GM12892 (cell line): ENCODE measurements around the gene CC2D2B. TPM values are rescaled to one million over a fixed set of nuclear protein-coding genes. Genes with fewer than 3 reads are reported as not detected.
"Not testable (repeated sequence)": the region's sequence is repeated elsewhere in the genome, so short reads cannot be mapped to it uniquely, and the experiment has no call there.

Experiments
- DNase-seq: peaks from one replicate; pipeline ENCODE4 v3.0.0; 2011; ENCODE audit not compliant: insufficient read length
- FAIRE-seq: peaks from 2 replicates; lab custom pipeline; 2011; peaks lifted over from hg19 to GRCh38; lab: Jason Lieb, UNC
- POLR2A ChIP-seq: IDR thresholded peaks from 2 replicates; pipeline ENCODE4 v1.6.1; 2011; ENCODE audit warnings: low read depth, low read length, control low read depth
- POLR2AphosphoS5 ChIP-seq: IDR thresholded peaks from 2 replicates; pipeline ENCODE4 v1.6.1; 2011; ENCODE audit warnings: low read depth, low read length, control low read depth
- TAF1 ChIP-seq: IDR thresholded peaks from 2 replicates; pipeline ENCODE4 v1.6.1; 2011; ENCODE audit warnings: low read depth, mild to moderate bottlenecking, control low read depth, low read length, borderline replicate concordance
- polyA plus RNA-seq: library from polyadenylated mRNA; unstranded; fragments of >200 nt; gene quantifications from one replicate; pipeline ENCODE4 v1.2.1, GENCODE V29; 2012; ENCODE audit warnings: missing spikeins, inconsistent platforms; ENCODE audit not compliant: missing spikeins

Gene CC2D2B
- polyA plus RNA-seq, result 2.1 TPM

DNA sequence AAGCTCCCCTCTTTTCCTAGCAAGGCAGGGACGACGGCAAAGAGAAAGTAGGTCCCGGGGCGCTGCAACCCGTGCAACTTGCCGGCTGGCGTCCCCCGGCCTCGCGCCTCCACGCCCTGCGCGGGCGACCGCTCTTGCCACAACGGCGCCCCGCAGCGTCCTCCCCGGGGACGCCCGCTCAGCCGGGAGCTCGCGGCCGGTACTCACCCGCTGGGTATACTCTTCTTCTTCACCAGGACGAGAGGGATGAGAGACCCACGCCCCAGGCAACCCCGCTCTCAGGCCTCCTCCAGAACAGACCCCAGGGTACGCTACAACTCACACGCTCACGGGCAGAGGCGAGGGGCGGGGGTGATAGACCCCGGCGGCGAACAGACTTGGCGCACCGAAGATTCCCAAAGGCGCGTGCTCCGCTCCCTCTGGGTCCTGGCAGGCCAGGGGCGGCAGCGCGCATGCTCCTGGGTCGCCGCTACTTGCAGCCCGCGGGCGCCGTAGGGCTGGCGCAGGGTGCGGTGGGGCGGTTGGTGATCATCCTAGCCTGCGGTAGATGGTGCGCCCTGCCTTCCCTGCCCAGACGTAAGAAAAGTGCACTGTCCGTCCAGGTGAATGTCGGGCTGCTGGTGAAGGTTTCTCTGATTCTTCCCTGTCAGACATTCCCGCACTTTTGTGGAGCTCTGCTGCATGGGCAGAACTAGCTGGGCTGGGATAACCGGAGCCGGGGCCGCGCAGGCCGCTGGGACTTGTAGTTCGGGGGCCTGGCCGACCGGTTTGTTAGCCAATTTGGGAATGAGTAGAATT is at the start of gene CC2D2B:
TSS of gene CC2D2B (plus strand) at position 520 of the 798 bp plus-strand sequence. CDS start 3,349 bp downstream, outside the sequence.
- peak; percentile 99 for FAIRE-seq
- peak; percentile 69 for DNase-seq
- peak; percentile 57 for TF ChIP-seq POLR2AphosphoS5
- peak; percentile 60; the same call in 1 of the 2 replicates for TF ChIP-seq POLR2A
- no peak for TF ChIP-seq TAF1

GRCh38 chr10:95860166-95860940 is 47.4 kb upstream of the CC2D2B start:
- FAIRE-seq, result no peak
- DNase-seq, result no peak
- TF ChIP-seq POLR2A, result no peak
- no peak for TF ChIP-seq TAF1
- no peak for TF ChIP-seq POLR2AphosphoS5

- TF ChIP-seq TAF1 (no peak), POLR2AphosphoS5 (no peak), POLR2A (no peak)
- DNase-seq (no peak), FAIRE-seq (no peak)
These were observed 46.4 kb upstream of the CC2D2B start for GRCh38 chr10:95861386-95861785.

DNA sequence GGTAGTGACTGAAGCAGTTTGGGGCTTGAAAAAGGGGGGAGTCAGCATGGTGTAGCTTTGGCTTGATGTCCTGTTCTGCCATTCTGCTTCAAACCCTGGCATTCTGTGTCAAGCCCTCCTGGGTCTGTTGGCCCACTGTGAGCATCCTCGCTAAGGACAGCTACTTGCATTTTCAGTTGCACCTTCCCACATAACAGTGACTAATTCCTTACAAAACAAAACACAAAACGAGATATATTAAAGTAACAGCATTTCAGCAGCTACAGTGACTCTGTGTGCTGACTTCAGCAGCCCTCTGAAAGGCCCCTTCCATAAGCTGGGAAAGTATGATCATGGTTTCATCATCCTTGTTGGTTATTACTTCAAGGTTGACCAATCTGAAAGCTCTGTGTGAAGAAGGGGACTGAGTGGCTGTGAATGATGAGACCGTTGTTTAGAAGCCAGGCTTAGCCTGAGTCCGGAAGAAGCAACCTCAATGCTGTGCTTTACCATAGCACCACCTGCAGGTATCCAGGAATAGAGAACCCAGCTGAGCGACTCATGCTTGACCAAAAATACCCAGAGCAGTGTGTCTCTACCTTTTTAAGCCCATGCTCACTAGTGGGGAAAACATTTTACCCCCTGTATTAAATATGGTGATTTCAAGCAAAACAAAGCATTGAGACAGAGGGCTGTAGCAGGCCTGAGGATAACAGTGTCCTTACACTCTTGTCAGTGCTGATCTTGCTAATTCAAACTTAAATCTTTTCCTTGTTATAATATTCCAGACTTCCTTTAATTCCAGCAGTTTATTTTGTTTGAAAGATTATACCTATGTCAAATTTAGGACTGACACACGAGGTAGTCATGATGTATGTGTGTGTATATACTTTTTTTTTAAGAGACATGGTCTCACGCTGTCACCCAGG is 42.6 kb upstream of the CC2D2B start:
- TF ChIP-seq POLR2A (no peak; the same call in 1 of the 2 replicates), POLR2AphosphoS5 (no peak), TAF1 (no peak)
- FAIRE-seq (peak; percentile 92), DNase-seq (peak; percentile 25)

DNA sequence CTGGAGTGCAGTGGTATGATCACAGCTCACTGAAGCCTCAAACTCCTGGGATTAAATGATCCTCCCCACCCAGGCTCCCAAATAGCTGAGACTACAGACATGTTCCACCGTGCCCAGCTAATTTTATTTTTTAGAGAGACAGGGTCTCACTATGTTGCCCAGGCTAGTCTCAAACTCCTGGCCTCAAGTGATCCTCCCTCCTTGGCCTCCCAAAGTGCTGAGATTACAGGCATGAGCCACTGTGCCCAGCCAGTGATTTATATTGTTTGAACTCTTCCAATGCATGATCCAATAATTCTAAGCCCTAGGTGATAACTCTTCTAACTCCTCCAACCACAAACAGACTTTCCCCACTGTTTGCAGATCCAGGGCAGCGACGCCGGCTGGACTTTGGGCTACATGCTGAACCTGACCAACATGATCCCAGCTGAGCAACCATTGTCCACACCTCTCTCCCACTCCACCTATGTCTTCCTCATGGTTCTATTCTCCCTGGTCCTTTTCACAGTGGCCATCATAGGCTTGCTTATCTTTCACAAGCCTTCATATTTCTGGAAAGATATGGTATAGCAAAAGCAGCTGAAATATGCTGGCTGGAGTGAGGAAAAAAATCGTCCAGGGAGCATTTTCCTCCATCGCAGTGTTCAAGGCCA is 41.8 kb upstream of the CC2D2B start:
- FAIRE-seq (no peak), DNase-seq (no peak)
- no peak for TF ChIP-seq POLR2AphosphoS5
- TF ChIP-seq POLR2A, result no peak
- TF ChIP-seq TAF1, result no peak

- TF ChIP-seq TAF1 (no peak), POLR2A (no peak), POLR2AphosphoS5 (no peak)
- no peak for FAIRE-seq
- DNase-seq, result no peak
These were observed 41.3 kb upstream of the CC2D2B start for GRCh38 chr10:95866467-95866842.

GRCh38 chr10:95867866-95868265 is 39.9 kb upstream of the CC2D2B start:
- DNase-seq (no peak), FAIRE-seq (no peak)

GRCh38 chr10:95872158-95872711 is 35.5 kb upstream of the CC2D2B start:
- peak; percentile 62 for TF ChIP-seq POLR2AphosphoS5
- TF ChIP-seq TAF1, result no peak
- TF ChIP-seq POLR2A, result peak; percentile 58
- FAIRE-seq (peak; percentile 54), DNase-seq (no peak)

More at GRCh38 chr10:95867866-95868265, 39.9 kb upstream of the CC2D2B start:
- TF ChIP-seq TAF1 (no peak), POLR2AphosphoS5 (no peak), POLR2A (no peak)

GRCh38 chr10:95873139-95873538 is 34.6 kb upstream of the CC2D2B start:
- TF ChIP-seq POLR2A, result no peak
- no peak; the same call in 1 of the 2 replicates for TF ChIP-seq POLR2AphosphoS5
- TF ChIP-seq TAF1, result no peak
- FAIRE-seq (no peak), DNase-seq (no peak)

DNA sequence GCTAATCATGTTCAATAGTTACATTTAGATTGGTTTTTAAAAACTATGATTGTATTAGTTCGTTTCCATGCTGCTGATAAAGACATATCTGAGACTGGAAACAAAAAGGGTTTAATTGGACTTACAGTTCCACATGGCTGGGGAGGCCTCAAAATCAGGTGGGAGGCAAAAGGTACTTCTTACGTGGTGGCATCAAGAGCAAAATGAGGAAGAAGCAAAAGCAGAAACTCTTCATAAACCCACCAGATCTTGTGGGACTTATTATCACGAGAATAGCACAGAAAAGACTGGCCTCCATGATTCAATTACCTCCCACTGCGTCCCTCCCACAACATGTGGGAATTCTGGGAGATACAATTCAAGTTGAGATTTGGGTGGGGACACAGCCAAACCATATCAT is 34.1 kb upstream of the CC2D2B start:
- no peak for DNase-seq
- FAIRE-seq, result no peak
- TF ChIP-seq POLR2A (no peak; the same call in 1 of the 2 replicates), POLR2AphosphoS5 (no peak), TAF1 (no peak)

DNA sequence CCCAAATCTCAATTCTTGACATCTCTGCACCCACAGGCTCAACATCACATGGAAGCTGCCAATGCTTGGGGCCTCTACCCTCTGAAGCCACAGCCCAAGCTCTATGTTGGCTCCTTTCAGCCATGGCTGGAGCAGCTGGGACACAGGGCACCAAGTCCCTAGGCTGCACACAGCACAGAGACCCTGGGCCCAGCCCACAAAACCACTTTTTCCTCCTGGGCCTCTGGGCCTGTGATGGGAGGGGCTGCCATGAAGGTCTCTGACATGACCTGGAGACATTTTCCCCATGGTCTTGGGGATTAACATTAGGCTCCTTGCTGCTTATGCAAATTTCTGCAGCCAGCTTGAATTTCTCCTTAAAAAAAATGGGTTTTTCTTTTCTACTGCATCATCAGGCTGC is 33.0 kb upstream of the CC2D2B start:
- FAIRE-seq, DNase-seq: not testable (repeated sequence)
